Activated CD4-positive, alpha-beta memory T cell treated with anti-CD3 and anti-CD28 coated beads for 36 hours (primary cell): ENCODE data around the gene GRIP2. TPM values are rescaled to one million over a fixed set of nuclear protein-coding genes. Genes with fewer than 3 reads are reported as not detected.

Experiments used
- CTCF ChIA-PET: fragments of 350-600 bp; sonication (Branson Sonifier 250); formaldehyde crosslinking; loops from one replicate; lab custom pipeline; 2021; ENCODE audit warnings: antibody characterized with exemption, inconsistent platforms; lab: Charles Lee
- POLR2A ChIA-PET: fragments of 350-600 bp; sonication (Branson Sonifier 250); formaldehyde crosslinking; loops from one replicate; lab custom pipeline; 2021; ENCODE audit warnings: antibody characterized with exemption; lab: Charles Lee
- DNase-seq: peaks from one replicate; pipeline ENCODE4 v3.0.0-alpha.2; 2020
- H3K27ac Mint-ChIP-seq: one replicate; pipeline ENCODE4 v1.8.0; 2021; ENCODE audit warnings: mixed read lengths
- H3K27me3 Mint-ChIP-seq: one replicate; pipeline ENCODE4 v1.8.0; 2021; ENCODE audit warnings: mixed read lengths
- H3K36me3 Mint-ChIP-seq: one replicate; pipeline ENCODE4 v1.8.0; 2021; ENCODE audit warnings: mixed read lengths
- H3K4me1 Mint-ChIP-seq: one replicate; pipeline ENCODE4 v1.8.0; 2021; ENCODE audit warnings: low read depth, mixed read lengths
- H3K4me3 Mint-ChIP-seq: one replicate; pipeline ENCODE4 v1.8.0; 2021; ENCODE audit warnings: mild to moderate bottlenecking, mixed read lengths
- H3K9me3 Mint-ChIP-seq: one replicate; pipeline ENCODE4 v1.8.0; 2021; ENCODE audit warnings: mixed read lengths
- intact Hi-C: fragments of 100-400 bp; cut with micrococcal nuclease; formaldehyde crosslinking; loops from one replicate; pipeline ENCODE4 v1.15.1; 2023
- total RNA-seq, 2 experiments: library from RNA; stranded (reverse); gene quantifications; one replicate each; pipeline ENCODE4 v1.2.3, GENCODE V29; 2021

GRIP2 gene
- total RNA-seq, 2 experiments from 2014 or later: not detected

GRCh38 chr3:14472471-14473351, 67.4 kb downstream of the GRIP2 start:
- Mint-ChIP-seq H3K9me3 (no peaks in the 10 kb centered on the region), H3K4me1 (peaks cover 4% of the 10 kb centered on the region), H3K4me3 (no peak overlapping the region), H3K27ac (no peak overlapping the region), H3K36me3 (peaks cover 23% of the 10 kb centered on the region), H3K27me3 (no peaks in the 10 kb centered on the region)
- DNase-seq: peak; percentile 28
- intact Hi-C loops: no loop called here
- ChIA-PET CTCF (no interaction called here), POLR2A (no interaction called here)

- Mint-ChIP-seq H3K4me3 (no peak overlapping the region), H3K9me3 (no peaks in the 10 kb centered on the region), H3K27ac (no peak overlapping the region), H3K27me3 (no peaks in the 10 kb centered on the region), H3K36me3 (peaks cover 21% of the 10 kb centered on the region), H3K4me1 (peaks cover 4% of the 10 kb centered on the region)
- DNase-seq: no peak
- ChIA-PET POLR2A (no interaction called here), CTCF (no interaction called here)
- intact Hi-C loops: no loop called here
These were observed 68.5 kb downstream of the GRIP2 start for GRCh38 chr3:14471690-14472089.

GRCh38 chr3:14471016-14471415, 69.1 kb downstream of the GRIP2 start:
- CTCF ChIA-PET: no interaction called here
- Mint-ChIP-seq H3K4me3 (no peak overlapping the region), H3K36me3 (peaks cover 21% of the 10 kb centered on the region), H3K27ac (no peak overlapping the region), H3K27me3 (no peaks in the 10 kb centered on the region), H3K9me3 (no peaks in the 10 kb centered on the region), H3K4me1 (peaks cover 4% of the 10 kb centered on the region)
- POLR2A ChIA-PET: no interaction called here
- no peak for DNase-seq
- intact Hi-C loops: no loop called here

- H3K4me1 Mint-ChIP-seq: peaks cover 4% of the 10 kb centered on the region
- intact Hi-C loops: no loop called here
- ChIA-PET POLR2A (no interaction called here), CTCF (interaction anchor here (0.8 kb wide), 1 partner anchor 195 kb away, joined by 3 read pairs; no protein-coding TSS in a partner anchor)
- H3K27me3 Mint-ChIP-seq: no peaks in the 10 kb centered on the region
- H3K36me3 Mint-ChIP-seq: peaks cover 21% of the 10 kb centered on the region
- no peak for DNase-seq
- H3K4me3 Mint-ChIP-seq: no peak overlapping the region
- no peaks in the 10 kb centered on the region for H3K9me3 Mint-ChIP-seq
- no peak overlapping the region for H3K27ac Mint-ChIP-seq
These were observed 69.7 kb downstream of the GRIP2 start for GRCh38 chr3:14470461-14470860.

- no peak overlapping the region for H3K27ac Mint-ChIP-seq
- no peak overlapping the region for H3K4me3 Mint-ChIP-seq
- peaks cover 19% of the 10 kb centered on the region for H3K36me3 Mint-ChIP-seq
- ChIA-PET POLR2A (no interaction called here), CTCF (interaction anchor here (0.7 to 4.4 kb wide), 20 partner anchors 10 to 583 kb away, joined by 3 to 35 read pairs (median 4); partner anchors contain the start of gene SLC6A6)
- H3K9me3 Mint-ChIP-seq: no peaks in the 10 kb centered on the region
- H3K27me3 Mint-ChIP-seq: no peaks in the 10 kb centered on the region
- no peak for DNase-seq
- intact Hi-C loops: loop anchor here (1.0 kb wide), 2 partner anchors 207 to 265 kb away; no protein-coding TSS in a partner anchor
- H3K4me1 Mint-ChIP-seq: peaks cover 4% of the 10 kb centered on the region
These were observed 71.5 kb downstream of the GRIP2 start for GRCh38 chr3:14468621-14468981.

GRCh38 chr3:14467814-14468620, 72.1 kb downstream of the GRIP2 start:
- no peak overlapping the region for H3K4me3 Mint-ChIP-seq
- H3K36me3 Mint-ChIP-seq: peaks cover 16% of the 10 kb centered on the region
- peak; percentile 49 for DNase-seq
- ChIA-PET POLR2A (no interaction called here), CTCF (interaction anchor here (0.7 to 4.4 kb wide), 26 partner anchors 8 to 583 kb away, joined by 3 to 35 read pairs (median 4); partner anchors contain the start of gene SLC6A6)
- intact Hi-C loops: loop anchor here (1.0 kb wide), 2 partner anchors 207 to 265 kb away; no protein-coding TSS in a partner anchor
- no peaks in the 10 kb centered on the region for H3K27me3 Mint-ChIP-seq
- H3K4me1 Mint-ChIP-seq: peaks cover 4% of the 10 kb centered on the region
- no peak overlapping the region for H3K27ac Mint-ChIP-seq
- no peaks in the 10 kb centered on the region for H3K9me3 Mint-ChIP-seq

GRCh38 chr3:14466179-14466903, 73.8 kb downstream of the GRIP2 start:
- ChIA-PET CTCF (interaction anchor here (0.9 to 4.4 kb wide), 12 partner anchors 8 to 265 kb away, joined by 3 to 35 read pairs (median 12); partner anchors contain the start of gene SLC6A6), POLR2A (interaction anchor here (0.6 kb wide), 1 partner anchor 181 kb away, joined by 3 read pairs; no protein-coding TSS in a partner anchor)
- Mint-ChIP-seq H3K36me3 (peaks cover 18% of the 10 kb centered on the region), H3K27me3 (no peaks in the 10 kb centered on the region), H3K27ac (no peak overlapping the region), H3K9me3 (no peaks in the 10 kb centered on the region), H3K4me3 (no peak overlapping the region), H3K4me1 (peaks cover 13% of the 10 kb centered on the region)
- no peak for DNase-seq
- intact Hi-C loops: no loop called here

GRCh38 chr3:14465425-14465824, 74.7 kb downstream of the GRIP2 start:
- Mint-ChIP-seq H3K4me1 (peaks cover 13% of the 10 kb centered on the region), H3K36me3 (peaks cover 23% of the 10 kb centered on the region), H3K9me3 (no peaks in the 10 kb centered on the region), H3K27me3 (no peaks in the 10 kb centered on the region), H3K4me3 (no peak overlapping the region), H3K27ac (no peak overlapping the region)
- POLR2A ChIA-PET: no interaction called here
- CTCF ChIA-PET: interaction anchor here (3.2 to 4.4 kb wide), 2 partner anchors 63 to 262 kb away, joined by 21 to 35 read pairs; partner anchors contain the start of gene SLC6A6
- no peak for DNase-seq
- intact Hi-C loops: no loop called here

- no peak overlapping the region for H3K4me3 Mint-ChIP-seq
- intact Hi-C loops: loop anchor here (5.0 kb wide), 1 partner anchor 567 kb away; no protein-coding TSS in a partner anchor
- DNase-seq: no peak
- POLR2A ChIA-PET: no interaction called here
- peaks cover 19% of the 10 kb centered on the region for H3K4me1 Mint-ChIP-seq
- no peaks in the 10 kb centered on the region for H3K27me3 Mint-ChIP-seq
- no peaks in the 10 kb centered on the region for H3K9me3 Mint-ChIP-seq
- H3K27ac Mint-ChIP-seq: no peak overlapping the region
- CTCF ChIA-PET: interaction anchor here (0.8 kb wide), 1 partner anchor 568 kb away, joined by 3 read pairs; no protein-coding TSS in a partner anchor
- peaks cover 25% of the 10 kb centered on the region for H3K36me3 Mint-ChIP-seq
These were observed 75.6 kb downstream of the GRIP2 start for GRCh38 chr3:14464521-14464920.

- intact Hi-C loops: loop anchor here (5.0 kb wide), 1 partner anchor 567 kb away; no protein-coding TSS in a partner anchor
- CTCF ChIA-PET: interaction anchor here (0.8 kb wide), 1 partner anchor 568 kb away, joined by 3 read pairs; no protein-coding TSS in a partner anchor
- H3K36me3 Mint-ChIP-seq: peaks cover 25% of the 10 kb centered on the region
These were observed 76.0 kb downstream of the GRIP2 start for GRCh38 chr3:14464141-14464465.

More at GRCh38 chr3:14464141-14464465, 76.0 kb downstream of the GRIP2 start:
- DNase-seq: no peak
- POLR2A ChIA-PET: no interaction called here
- Mint-ChIP-seq H3K4me3 (no peak overlapping the region), H3K9me3 (no peaks in the 10 kb centered on the region), H3K4me1 (peaks cover 22% of the 10 kb centered on the region), H3K27ac (no peak overlapping the region), H3K27me3 (no peaks in the 10 kb centered on the region)
